Stimulated activated naive CD4-positive, alpha-beta T cell treated with Interleukin-2 at 50 U/mL for 16 hours (primary cell): ENCODE results near the gene VKORC1L1.
A peak's percentile ranks its signal among the peaks of the same experiment; 100 is the strongest.
"Not testable (repeated sequence)": the region's sequence is repeated elsewhere in the genome, so short reads cannot be mapped to it uniquely, and the experiment has no call there.

ENCODE experiments used
- DNase-seq: peaks from one replicate; lab custom pipeline; 2025; lab: John Stamatoyannopoulos, UW

VKORC1L1 gene

DNA sequence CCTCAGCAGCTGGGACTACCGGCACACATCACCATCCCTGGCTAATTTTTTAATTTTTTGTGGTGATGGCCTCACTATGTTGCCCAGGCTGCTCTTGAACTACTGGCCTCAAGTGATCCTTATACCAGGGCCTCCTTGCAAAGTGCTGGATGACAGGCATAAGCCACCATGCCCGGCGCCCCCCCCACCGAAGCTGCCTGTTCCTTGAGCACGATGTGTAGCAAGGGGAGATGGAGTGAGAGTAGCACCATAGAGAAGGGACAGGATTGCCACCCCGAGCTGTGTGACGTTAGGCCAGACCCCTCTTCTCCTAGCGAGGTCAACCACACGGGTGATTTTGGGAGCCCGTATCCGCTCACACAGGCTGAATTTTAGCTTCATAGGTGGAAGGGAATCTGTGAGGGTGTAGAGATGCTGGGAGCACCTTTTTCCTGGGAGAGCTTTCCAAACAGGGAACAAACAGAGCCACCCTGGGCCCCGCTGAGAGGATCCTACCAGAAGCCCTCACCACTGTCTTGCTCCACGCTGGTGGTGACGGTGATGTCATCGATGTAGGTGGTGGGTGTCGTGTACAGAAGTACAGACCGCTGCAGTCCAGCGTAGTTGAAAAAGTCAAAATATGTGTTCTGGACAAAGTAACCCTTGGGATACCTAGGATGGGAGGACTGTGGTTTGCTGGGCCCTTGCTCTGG is 106.2 kb downstream of the VKORC1L1 start:
- DNase-seq, result no peak

GRCh38 chr7:65979583-65980477 is 107.0 kb downstream of the VKORC1L1 start:
- DNase-seq, result no peak

DNA sequence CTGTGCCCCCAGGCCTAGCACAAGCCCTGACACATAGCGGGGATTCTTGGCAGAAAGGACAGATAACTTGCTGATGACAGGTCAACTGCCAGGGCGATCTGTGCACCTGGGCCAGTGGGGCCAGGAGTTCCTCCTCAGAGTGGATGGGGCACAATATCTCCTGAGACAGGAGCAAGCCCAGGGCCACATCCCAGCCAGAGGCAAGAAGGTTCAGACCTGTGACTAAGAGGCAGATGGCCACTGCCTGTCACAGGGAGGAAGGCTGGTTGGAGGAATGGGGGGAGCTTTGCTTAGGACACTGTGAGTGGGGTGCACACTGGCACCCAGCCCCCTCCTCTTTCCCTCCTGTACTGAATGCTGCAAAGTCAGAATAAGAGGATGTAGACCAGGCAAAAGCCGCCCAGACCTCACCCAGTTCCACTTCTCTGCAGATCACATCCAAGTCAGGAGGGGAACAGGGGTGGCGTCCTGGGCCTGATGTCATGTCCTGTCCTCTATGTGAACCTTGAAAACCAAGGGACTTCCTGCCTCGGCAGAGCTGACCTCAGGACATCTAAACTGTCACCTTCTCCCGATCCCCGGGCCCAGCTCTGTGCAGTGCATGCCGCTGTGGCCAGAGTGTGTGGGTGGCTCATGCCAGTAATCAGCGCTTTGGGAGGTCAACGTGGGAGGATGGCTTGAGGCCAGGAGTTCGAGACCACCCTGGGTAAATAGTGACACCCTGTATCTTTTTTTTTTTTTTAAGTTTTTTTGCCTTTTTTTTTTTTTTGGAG is 107.8 kb downstream of the VKORC1L1 start:
- peak; percentile 16 for DNase-seq

GRCh38 chr7:65981965-65982792 is 109.3 kb downstream of the VKORC1L1 start, which contains the start of gene GUSB:
GUSB (minus strand) TSS chr7:65982213; CDS start chr7:65982183, 30 bp downstream.
- DNase-seq, result peak; percentile 85

DNA sequence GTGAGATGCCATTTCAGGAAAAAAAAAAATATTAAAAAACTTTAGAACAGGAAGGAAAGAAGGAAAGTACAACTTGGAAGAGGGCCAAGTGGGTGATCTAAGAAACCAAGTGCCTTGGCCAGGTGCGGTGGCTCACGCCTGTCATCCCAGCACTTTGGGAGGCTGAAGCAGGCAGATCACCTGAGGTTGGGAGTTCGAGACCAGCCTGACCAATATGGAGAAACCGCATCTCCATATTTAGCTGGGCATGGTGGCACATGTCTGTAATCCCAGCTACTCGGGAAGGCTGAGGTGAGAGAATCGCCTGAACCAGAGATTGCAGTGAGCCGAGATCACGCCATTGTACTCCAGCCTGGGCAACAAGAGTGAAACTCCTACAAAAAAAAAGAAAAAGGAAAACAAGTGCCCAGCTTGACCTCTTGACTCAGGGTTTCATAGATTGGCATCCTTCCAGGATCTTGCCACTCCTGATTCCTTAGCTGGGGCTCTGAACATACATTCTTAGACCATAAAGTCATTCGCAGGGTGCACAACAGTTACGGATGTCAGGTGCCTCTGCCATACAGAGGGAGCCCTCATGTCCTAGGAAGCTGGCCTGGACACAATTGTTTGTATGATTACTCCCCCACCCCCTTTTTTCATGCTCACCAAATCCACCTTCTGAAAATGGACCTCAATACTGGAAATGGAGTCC is 111.2 kb downstream of the VKORC1L1 start:
- no peak for DNase-seq

GRCh38 chr7:65988084-65988483 is 115.2 kb downstream of the VKORC1L1 start:
- no peak for DNase-seq

DNA sequence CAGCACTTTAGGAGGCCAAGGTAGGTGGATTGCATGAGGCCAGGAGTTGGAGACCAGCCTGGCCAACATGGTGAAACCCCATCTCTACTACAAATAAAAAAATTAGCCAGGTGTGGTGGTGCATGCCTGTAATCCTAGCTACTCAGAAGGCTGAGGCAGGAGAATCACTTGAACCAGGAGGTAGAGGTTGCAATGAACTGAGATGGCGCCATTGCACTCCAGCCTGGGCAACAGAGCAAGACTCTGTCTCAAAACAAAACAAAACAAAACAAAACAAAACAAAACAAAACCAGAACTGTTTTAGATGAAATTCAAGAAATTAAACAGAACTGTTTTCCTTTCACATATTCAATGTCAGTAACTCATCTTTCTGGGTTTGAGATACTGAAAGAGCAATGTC is 115.6 kb downstream of the VKORC1L1 start:
- not testable (repeated sequence) for DNase-seq

DNA sequence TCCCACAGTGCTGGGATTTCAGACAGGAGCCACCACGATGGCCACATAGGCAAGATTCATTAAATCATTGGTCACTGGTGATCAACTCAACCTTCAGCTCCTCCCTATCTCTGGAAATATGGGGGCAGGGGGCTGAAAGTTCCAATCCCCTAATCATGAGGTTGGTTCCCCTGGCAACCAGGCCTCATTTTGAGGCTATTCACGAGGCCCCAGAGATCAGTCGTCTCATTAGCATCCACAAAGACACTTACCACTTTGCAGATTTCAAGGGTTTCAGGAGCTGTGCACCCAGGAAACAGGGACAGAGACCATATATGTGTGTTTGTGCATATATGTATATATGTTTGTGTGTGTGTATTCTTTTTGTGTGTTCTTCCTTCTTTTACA is 116.8 kb downstream of the VKORC1L1 start:
- no peak for DNase-seq

DNA sequence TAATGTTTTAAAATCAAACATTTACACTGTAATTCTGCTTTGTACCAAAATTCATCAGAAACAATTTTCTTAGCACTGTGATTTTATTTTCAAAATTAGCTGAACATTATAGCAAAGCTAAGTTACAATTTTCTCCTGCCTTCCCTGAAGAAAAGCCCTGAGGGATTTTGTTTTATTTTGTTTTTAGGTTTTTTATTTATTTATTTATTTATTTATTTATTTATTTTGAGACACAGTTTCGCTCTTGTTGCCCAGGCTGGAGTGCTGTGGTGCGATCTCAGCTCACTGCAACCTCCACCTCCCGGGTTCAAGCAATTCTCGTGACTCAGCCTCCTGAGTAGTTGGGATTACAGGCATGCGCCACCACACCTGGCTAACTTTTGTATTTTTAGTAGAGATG is 119.0 kb downstream of the VKORC1L1 start:
- DNase-seq, result not testable (repeated sequence)

- no peak for DNase-seq
Observed at GRCh38 chr7:65992526-65992925, 119.7 kb downstream of the VKORC1L1 start.

DNA sequence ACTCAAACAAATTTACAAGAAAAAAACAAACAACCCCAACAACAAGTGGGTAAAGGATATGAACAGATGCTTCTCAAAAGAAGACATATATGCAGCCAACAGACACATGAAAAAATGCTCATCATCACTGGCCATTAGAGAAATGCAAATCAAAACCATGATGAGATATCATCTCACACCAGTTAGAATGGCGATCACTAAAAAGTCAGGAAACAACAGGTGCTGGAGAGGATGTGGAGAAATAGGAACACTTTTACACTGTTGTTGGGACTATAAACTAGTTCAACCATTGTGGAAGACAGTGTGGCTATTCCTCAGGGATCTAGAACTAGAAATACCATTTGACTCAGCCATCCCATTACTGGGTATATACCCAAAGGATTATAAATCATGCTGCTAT is 122.1 kb downstream of the VKORC1L1 start:
- not testable (repeated sequence) for DNase-seq

DNA sequence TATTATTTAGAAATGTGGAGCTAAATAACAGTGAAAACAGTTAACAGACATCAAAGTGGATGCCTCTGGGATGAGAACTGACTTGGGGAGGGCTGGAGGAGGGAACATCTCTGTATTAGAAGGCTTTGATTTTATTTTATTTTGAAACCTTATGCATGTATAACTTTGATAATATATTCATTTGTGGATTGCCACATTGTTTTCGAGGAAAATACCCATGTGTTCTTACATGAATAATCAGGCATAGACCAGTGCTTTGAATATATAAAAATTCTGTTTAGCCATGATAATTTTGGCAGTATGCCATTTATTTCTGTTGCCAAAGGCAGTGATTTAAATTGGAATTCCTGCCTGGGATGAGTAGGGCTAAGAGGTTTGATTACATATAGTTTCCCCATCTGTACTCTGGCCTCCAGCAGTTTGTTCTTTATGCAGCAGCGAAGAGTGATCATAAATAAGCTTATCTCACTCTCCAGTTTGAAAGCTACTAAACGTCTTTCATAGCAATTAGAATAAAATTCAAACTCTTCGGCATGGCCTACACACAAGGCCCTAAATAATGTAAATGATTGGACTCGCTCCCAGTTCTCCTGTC is 128.0 kb downstream of the VKORC1L1 start:
- not testable (repeated sequence) for DNase-seq

DNA sequence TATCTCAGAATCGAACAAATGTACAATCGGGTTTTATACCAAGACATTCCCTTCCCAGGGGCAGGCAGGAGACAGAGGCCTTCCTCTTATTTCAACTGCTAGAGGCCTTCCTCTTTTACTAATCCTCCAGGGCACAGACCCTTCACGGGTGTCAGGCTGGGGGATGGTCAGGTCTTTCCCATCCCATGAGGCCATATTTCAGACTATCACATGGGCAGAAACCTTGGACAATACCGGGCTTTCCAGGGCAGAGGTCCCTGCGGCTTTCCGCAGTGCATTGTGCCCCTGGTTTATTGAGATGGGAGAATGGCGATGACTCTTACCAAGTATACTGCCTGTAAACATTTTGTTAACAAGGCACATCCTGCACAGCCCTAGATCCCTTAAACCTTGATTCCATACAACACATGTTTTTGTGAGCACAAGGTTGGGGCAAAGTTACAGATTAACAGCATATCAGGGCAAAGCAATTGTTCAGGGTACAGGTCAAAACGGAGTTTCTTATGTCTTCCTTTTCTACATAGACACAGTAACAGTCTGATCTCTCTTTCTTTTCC is 132.3 kb downstream of the VKORC1L1 start:
- not testable (repeated sequence) for DNase-seq

DNA sequence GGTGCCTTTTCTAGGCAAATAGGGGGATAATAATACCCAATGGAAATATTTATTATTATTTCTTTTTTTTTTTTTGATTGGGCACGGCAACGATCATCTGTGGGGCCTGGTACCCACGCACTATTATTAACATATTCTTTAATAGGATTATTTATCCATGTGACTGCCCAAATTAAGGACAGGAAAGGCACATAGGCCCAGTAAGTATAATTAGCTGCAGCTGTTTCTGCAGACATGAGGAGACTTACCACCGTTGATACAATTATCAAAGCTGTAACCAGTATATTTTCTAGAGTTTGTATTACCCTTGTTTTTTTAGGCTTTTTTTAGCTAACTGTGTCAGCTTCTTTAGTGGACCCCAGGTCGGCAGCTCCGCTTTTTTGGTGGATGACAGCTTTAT is 134.4 kb downstream of the VKORC1L1 start:
- no peak for DNase-seq
